ENCODE data around the gene KLF6.

Gene KLF6

DNA sequence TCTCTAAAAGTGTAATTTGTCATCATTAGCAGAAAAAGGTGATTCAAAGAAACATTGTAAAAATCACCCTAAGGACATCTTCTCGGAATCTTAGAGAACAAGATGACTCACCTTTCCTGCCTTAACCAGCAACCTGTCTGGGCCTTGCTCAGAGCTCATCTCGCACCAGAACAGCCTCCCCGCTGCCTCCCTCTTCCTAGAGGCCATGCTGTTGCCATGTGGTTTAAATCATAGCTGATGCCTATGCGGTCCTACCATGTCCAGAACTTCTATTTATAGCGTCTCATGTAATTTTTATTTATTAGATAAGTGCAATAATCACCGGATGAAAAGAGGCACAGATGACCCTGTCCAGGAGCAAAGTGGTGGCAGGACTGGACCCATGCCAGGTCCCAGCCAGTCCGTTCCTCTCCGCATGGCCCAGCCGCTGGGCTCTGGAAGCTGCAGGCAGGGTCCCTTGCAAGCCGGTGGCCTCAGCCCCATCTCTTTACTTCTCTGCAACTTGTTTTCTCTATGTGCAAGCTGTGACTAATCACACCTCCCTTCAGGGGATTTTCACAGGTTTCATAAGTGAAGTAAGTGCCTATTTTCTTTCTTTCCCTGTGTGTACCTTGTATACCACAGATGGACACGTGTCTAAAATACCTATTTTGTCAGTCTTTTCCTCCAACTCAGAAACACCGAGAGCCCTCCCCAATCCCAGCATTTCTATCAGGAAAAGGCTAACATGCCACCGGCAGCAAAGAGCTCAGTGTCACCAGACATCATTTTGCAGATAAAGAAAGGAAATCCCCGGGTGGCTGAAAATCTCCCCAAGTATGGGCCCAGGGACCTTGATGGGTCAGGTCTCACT, 27.1 kb downstream of the KLF6 start:
- no peak for DNase-seq

DNA sequence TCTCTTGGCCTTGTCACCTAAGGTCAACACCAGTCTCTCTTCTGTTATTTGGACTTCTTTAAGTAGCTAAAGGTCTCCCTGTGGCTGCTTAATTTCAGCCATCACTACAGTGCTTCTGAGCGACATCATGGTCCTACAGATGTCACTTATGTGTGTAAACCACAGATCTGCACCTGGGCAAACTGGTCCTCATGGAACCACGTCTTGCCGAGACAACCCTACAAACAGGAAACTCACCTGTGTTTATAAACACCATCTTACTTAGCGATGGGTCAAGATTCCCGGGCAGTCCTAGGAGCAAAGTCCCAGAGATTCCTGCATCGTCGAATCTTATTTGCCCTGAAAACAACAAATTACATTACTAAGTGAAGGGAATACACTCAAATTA, 27.8 kb downstream of the KLF6 start:
- DNase-seq = no peak

DNA sequence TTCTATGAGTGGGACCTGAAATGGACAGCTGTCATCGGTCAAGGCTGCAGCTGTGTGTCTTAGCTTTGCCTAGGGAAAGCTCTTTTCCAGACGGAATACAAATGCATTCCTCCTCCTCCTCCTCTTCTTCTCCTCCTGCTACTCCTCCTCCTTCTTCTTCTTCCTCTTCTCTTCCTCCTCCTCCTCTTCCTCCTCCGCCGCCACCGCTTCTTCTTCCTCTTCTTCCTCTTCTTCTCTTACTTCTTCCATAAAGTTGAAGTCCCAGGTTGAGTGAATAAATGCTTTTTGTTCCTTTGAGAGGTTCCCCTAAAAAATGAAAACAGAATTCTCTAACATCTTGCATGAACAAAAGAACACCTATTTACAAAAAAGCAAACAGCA, 28.7 kb downstream of the KLF6 start:
- no peak for DNase-seq

DNA sequence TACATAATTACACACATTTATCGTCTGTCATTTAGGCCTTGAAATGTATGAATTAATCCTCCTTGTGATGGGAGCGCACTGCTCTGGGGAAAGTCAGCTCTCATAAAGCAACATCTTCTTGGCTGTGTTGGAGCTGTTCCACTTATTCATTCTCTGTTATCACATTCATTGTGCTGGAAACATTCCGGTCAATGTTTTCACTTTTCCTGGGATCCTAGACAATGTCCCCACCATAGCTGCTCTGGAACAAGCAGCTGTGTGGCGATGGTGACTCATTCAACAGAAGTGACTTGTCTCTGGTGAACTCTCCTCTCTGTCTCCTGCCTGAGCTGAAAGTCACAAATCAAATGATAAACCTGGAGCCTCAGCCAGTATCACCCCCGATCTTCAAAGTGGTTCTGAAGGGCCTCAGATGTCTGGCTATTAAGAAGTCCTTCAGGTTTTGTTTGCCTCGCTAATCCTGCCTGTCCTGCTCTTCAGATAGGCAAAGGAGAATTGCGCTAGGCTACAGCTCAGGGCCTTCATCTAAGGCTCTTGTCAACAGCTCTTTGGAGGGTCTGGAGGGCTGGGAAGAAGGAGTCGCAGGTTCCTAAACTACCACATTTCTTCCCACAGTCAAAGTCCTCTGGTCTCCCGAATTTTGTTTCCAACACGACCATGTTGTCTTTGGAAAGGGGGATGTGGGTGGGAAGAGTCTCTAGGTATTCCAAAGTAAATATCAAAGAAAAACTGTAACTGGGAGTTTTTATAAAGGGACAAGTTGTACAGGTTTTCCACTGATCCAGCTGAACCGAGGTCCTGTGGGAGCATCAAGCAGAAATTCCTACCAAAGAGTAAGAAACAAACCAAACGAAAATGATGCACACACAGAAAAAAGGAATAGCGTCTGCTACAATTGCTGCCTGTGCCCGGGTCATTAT, 29.3 kb downstream of the KLF6 start:
- peak in 12 of 58 donors; percentile 10 to 64 (median 38) for DNase-seq

DNA sequence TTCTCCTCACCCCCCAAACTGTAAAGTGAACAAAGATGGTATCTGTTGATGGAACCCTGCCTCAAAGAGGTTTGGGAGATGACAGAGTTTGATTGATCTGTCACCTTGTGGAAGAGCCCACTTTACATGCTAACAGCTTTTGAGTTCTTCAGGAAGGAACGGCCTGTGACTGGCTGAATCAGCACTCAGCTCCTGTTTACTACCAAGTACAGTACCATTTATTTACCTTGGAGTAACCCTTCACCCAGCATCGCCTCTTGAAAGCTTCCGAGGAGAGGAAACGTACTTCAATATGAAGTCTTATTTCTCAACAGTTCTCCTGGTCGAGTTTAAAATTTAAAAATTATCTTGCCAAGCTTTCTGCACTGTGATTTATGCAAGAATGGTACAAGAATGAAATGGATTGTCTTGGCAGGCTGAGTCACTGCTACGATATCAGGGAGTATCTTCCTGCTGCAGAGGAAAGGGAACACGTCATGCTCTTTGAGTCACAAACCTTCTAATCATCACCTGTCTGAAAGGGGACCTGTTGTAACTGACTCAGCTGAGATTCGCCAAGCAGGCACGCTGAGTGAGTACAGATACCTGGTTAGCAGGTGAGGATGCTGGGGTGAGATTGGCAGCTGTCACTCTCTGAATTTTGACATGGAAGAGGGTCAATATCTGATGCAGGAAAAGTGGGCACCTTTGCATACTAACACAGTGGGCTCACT, 30.1 kb downstream of the KLF6 start:
- peak in 2 of 58 donors; percentile 25 to 34 for DNase-seq

DNA sequence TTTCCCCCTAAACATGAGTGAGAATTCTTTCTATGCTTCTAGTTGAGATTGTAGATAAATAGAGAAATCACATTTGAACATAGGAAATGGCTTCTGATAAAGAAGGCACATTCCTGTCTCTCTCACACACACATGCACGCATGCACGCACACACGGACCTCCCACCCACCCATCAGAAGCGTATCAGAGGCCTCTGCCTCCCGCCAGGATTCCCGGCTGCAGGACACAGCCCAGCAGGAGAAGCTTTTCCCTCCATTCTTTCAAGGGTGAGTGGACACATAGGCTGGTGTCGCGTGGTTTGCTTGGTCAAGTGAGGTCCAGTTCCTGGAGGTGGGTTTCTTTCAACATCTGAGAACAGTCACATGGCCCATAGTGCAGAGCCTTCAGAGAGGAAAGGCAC, 34.2 kb downstream of the KLF6 start:
- DNase-seq = no peak

DNA sequence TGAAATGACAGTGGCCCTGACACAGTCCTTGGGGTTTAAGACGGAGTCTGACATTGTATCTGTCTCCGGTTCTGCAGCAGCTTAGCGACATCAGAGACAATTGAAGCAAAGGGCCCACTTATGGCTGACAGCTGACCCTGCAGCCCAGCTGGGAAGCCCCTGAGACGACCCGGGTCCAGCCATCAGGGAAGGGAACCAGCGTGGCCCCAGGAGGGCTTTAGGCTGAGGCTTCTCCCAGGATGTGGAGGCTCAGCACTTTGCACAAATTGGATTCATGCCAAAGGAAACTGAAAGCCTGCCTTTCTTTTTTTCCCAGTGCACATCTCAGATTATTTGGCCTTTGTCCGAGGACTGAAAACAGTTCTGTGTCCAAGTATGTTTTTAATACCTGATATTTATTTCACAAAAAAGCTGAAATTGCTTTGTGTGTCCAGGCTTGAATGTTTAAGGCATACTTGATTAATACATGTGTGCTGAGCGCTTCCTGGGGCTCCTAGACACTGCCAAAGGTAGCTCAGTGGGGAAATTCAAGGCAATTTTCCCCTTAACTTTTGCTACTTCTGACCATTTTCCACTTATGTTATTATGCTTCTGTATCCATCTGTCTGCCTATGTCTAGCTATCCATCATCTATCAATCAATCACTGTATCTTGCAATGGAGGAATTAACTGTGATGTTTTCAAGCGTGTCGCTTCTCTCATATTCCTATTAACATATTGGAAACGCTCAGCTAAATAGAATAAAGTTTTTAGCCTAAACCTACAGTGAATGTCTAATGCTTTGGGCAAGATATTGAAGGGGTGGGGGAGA, 34.8 kb downstream of the KLF6 start:
- peak in 3 of 58 donors; percentile 10 to 32 (median 10) for DNase-seq

DNA sequence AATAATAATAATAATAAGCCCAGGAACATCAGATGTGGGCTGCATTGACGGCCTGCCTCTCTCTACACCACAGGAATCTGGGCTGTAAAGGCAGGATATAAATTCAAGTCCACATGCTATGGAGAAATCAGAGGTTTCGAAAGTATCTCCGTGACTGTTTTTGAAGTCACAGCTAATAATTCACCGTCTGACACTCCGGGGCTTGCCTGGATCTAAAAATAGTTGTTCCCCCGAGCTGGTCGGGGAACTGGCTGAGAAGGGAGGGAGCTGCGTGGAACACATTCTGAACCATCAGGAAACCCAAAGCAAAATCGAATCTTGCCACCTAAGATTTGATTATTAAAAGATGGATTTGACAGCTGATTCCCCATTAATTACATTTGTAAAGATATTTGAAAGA, 35.4 kb downstream of the KLF6 start:
- DNase-seq = peak in 2 of 58 donors; percentile 16 to 32

GRCh38 chr10:3749011-3749410, 36.0 kb downstream of the KLF6 start:
- no peak for DNase-seq

DNA sequence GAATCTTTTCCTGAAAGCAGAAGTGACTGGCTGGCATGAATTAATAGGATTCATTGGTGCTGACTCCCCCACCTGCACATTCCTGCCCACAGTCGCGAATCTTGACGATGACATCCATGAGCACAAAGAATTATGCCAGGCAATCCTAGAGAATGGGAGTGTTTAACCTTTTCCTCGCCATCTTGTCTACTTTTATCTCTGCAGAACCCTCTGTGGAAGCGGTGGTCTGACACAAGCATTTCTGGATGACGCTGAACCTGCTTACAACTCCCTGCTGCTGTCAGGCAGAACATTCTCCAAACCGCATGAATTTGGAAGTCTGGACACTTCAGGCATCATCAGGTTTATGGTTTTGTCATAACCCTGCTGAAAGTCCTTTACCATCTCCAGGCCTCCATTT, 36.5 kb downstream of the KLF6 start:
- no peak for DNase-seq

DNA sequence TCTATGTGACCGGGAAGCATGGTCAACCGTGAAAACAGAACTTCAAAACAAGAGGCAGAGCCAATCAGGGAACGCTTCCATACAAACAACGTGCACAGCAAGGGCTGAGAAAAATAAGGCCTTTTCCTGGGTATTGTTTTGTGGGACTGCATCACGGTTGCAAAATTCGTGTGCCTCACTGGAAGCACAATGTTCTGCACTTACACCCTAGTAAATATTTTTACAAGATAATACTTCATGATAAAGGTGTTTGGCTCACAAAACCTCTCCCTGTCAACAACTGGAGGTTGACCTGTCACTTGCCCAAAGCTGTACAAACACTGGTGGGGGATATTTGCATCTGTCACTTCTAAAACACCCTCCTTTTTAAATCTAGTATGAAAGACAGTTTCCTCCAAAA, 37.0 kb downstream of the KLF6 start:
- DNase-seq = no peak

DNA sequence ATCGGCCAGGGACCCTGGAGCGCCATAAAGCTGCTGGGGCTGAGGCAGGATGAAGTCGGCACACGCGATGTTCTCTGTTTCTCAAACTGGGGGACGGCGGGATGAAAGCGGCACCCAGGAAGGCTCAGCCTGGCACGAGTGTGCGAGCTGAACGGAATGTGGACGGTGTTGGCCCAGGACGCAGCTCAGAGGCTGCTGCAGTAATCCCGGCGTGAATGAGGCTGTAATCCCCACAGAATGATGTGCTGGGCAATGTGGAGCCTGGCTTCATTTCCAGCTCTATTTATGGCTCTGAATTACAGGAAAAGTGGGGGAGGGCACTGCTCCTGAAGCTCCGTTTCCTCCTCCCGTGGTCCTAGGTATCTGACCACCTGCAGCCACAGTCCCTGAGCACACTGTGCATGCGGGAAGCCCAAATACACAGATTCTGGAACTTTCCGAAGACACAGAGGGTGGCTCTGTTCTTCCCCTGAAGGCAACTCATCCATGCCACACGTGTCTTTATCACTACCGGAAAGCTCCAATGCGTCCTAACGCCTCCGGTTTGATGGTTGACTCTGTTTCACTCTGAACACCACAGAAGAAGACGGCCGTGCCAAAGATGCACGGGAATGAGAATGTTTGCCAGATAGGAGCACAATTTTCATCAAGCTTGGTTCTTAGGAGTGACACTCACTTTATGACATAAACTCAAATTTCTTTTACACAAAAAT, 37.6 kb downstream of the KLF6 start:
- no peak for DNase-seq

GRCh38 chr10:3746634-3747033, 38.4 kb downstream of the KLF6 start:
- DNase-seq = no peak

- DNase-seq = no peak
These were observed 39.5 kb downstream of the KLF6 start for GRCh38 chr10:3745521-3745920.

DNA sequence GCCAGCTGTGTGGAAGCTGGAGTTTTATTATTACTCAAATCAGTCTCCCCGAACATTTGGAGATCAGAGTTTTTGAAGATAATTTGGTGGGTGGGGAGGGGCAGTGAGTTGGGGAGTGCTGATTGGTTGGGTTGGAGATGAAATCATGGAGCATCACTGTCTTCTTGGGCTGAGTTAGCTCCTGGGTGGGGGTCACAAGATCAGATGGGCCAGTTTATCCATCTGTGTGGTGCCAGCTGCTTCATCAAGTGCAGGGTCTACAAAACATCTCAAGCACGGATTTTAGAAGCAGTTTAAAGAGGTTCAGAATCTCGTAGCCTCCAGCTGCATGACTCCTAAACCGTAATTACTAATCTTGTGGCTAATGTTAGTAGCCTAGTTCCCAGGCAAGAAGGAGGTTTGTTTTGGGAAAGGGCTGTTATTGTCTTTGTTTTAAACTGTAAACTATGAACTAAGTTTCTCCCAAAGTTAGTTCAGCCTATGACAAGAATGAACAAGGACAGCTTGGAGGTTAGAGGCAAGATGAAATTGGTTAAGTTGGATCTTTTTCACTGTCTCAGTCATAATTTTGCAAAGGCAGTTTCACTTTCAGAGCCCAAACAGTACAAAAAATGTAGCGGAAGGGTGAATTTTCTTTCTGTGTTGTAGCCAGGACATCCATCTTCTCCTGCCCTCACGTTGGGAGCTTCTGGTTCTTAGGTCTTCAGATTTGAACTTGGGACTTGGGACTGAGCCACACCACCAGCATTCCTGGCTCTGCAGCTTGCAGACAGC, 43.1 kb downstream of the KLF6 start:
- no peak for DNase-seq

DNA sequence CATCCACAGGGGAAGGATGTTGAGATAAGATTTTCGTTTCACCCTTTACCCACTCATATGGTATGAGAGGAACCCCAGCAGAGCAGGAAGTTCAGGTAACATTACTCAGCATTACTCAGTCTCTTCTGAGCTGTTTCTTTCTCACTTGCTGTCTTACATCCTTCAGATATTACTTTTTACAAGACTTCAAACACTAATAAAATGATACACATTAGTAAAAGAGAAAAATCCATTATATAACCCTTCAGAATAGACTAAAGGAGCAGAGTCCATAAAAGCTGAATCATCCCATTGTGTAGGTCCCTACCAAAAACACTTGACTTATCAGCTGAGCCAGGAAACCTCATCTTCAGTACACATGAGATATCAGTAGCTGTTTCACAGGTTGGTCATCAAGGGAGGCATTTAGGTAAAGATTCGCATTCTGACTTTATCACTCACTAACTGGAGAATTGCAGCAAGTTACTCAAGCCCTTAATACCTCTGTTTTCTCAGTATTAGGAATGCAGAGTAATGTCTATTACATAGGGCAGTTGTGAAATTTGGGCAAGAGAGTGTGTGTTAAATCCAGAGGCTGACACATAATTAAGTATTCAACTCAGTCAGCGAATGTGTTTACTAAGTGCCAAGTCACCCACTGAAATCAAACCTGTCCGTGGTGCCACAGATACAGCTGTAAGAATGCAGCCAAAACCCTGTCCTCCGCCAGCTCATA, 44.7 kb downstream of the KLF6 start:
- DNase-seq = no peak

- no peak for DNase-seq
These were observed 46.1 kb downstream of the KLF6 start for GRCh38 chr10:3738855-3739350.

- no peak for DNase-seq
These were observed 47.1 kb downstream of the KLF6 start for GRCh38 chr10:3737864-3738263.

GRCh38 chr10:3735175-3735574, 49.8 kb downstream of the KLF6 start:
- no peak for DNase-seq
